Measurements from ENCODE around the gene CDC42BPA. TPM values are rescaled to one million over a fixed set of nuclear protein-coding genes. Genes with fewer than 3 reads are reported as not detected.

Gene CDC42BPA, protein sequence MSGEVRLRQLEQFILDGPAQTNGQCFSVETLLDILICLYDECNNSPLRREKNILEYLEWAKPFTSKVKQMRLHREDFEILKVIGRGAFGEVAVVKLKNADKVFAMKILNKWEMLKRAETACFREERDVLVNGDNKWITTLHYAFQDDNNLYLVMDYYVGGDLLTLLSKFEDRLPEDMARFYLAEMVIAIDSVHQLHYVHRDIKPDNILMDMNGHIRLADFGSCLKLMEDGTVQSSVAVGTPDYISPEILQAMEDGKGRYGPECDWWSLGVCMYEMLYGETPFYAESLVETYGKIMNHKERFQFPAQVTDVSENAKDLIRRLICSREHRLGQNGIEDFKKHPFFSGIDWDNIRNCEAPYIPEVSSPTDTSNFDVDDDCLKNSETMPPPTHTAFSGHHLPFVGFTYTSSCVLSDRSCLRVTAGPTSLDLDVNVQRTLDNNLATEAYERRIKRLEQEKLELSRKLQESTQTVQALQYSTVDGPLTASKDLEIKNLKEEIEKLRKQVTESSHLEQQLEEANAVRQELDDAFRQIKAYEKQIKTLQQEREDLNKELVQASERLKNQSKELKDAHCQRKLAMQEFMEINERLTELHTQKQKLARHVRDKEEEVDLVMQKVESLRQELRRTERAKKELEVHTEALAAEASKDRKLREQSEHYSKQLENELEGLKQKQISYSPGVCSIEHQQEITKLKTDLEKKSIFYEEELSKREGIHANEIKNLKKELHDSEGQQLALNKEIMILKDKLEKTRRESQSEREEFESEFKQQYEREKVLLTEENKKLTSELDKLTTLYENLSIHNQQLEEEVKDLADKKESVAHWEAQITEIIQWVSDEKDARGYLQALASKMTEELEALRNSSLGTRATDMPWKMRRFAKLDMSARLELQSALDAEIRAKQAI (N-terminal part only)
- total RNA-seq: 40.3 TPM
- long read RNA-seq, partial matches to known transcripts: 49 of 66 reads
- long read RNA-seq, other reads (novel, unspliced or antisense): 16 of 66 reads

- H3K9me3 ChIP-seq: no peaks in the 10 kb centered on the region
- no peak for TF ChIP-seq CTCF (IDR thresholded peaks at IDR 0.05)
- peak within 1 kb of the TSS; percentile 92 for H3K27ac ChIP-seq
- DNase-seq (peak; percentile 88), ATAC-seq (peak; percentile 93 to 95)
- H3K27me3 ChIP-seq (ENCODE audit: low read depth): no peaks in the 10 kb centered on the region
- H3K4me1 ChIP-seq: peaks cover 30% of the 10 kb centered on the region
- intact Hi-C loops (cut with DNase I): no loop called here
- no peaks in the 10 kb centered on the region for H3K36me3 ChIP-seq
- H3K4me3 ChIP-seq: peak within 1 kb of the TSS; percentile 87
Observed at GRCh38 chr1:227318016-227318852, at the start of gene CDC42BPA. TSS of gene CDC42BPA (minus strand) at chr1:227318492. CDS start at chr1:227317182, 1,310 bp downstream.

DNA sequence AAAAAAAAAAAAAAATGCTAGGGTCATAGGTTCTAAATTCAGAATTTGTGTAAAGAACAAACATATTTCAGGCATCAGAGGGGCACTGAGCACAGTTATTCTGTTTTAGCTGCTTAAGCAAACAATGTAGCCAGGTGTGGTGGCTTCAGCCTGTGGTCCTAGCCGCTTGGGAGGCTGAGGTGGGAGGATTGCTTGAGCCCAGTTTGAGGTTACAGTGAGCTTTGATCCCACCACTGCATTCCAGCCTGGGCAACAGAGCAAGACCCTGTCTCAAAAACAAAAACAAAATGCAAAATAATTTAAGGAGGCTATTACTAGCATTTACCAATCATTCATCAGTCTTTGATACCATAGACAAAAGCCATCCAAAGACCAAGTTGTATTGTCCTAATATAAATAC lies 49.7 kb upstream of the CDC42BPA start:
- no peak for DNase-seq
- no peak for TF ChIP-seq CTCF (IDR thresholded peaks at IDR 0.05)
- intact Hi-C loops (cut with DNase I): no loop called here
- Histone ChIP-seq H3K4me1 (no peaks in the 10 kb centered on the region), H3K4me3 (no peak overlapping the region), H3K36me3 (no peaks in the 10 kb centered on the region), H3K27ac (no peak overlapping the region), H3K9me3 (no peaks in the 10 kb centered on the region), H3K27me3 (ENCODE audit: low read depth) (no peaks in the 10 kb centered on the region)
- ATAC-seq: no peak

- no peak for ATAC-seq
- no peak overlapping the region for H3K4me3 ChIP-seq
- no peaks in the 10 kb centered on the region for H3K4me1 ChIP-seq
- intact Hi-C loops (cut with DNase I): no loop called here
- no peaks in the 10 kb centered on the region for H3K9me3 ChIP-seq
- no peak for DNase-seq
- no peaks in the 10 kb centered on the region for H3K27me3 ChIP-seq (ENCODE audit: low read depth)
- no peak overlapping the region for H3K27ac ChIP-seq
- H3K36me3 ChIP-seq: no peaks in the 10 kb centered on the region
- TF ChIP-seq CTCF (IDR thresholded peaks at IDR 0.05): no peak
Observed at GRCh38 chr1:227365473-227366431, 47.5 kb upstream of the CDC42BPA start.

GRCh38 chr1:227364657-227365056 lies 46.4 kb upstream of the CDC42BPA start:
- intact Hi-C loops (cut with DNase I): no loop called here
- Histone ChIP-seq H3K4me1 (no peaks in the 10 kb centered on the region), H3K27ac (no peak overlapping the region), H3K9me3 (no peaks in the 10 kb centered on the region), H3K27me3 (ENCODE audit: low read depth) (no peaks in the 10 kb centered on the region), H3K36me3 (no peaks in the 10 kb centered on the region), H3K4me3 (no peak overlapping the region)
- no peak for TF ChIP-seq CTCF (IDR thresholded peaks at IDR 0.05)
- ATAC-seq (no peak), DNase-seq (no peak)
